EL (cell line): ENCODE results near the gene ANO10.

ENCODE experiments used
- DNase-seq: peaks from one replicate; pipeline ENCODE4 v3.0.0-alpha.2; 2016

Gene ANO10

DNA sequence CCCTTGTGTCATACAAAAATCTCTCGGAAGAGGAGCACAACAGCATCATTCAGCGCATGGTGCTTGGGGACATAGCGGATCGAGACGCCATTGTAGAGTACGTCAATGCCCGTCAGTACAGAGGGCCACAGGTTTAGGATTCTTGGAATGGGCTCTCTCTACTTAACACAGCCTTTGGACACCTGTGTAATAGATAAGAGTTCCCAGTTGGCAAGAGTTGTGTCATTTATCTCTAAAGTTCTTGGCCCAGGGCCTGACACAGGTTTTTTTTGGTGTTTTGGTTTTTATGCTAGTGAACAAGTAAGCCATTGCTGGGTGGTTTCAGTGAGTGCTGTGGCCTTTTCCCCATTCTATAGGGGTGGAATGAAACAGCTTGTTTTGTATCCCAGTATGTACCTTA, 281.4 kb downstream of the ANO10 start:
- DNase-seq = no peak

GRCh38 chr3:43338295-43338694, 283.5 kb downstream of the ANO10 start:
- no peak for DNase-seq

DNA sequence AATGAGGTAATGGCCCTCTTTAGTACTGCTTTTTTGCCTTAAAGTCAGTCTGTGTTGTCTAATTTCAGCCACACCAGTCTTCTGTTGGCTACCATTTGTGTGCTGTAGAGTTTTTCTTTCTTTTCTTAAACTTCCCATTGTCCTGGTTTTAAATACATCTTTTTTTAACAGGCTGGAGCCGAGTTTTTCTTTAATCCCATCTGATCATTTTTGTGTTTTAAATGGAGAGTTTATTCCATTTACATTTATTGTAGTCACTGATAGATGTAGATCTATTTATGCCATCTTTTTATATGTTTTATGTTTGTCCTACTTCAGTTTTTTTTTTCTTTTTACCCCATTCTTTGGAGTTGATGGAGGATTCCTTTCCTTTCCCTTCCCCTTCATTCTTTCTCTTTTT, 286.0 kb downstream of the ANO10 start:
- no peak for DNase-seq

- no peak for DNase-seq
Measured at GRCh38 chr3:43334976-43335375, 286.8 kb downstream of the ANO10 start.

GRCh38 chr3:43331381-43331780, 290.4 kb downstream of the ANO10 start:
- no peak for DNase-seq

- DNase-seq = no peak
Measured at GRCh38 chr3:43330981-43331380, 290.8 kb downstream of the ANO10 start.

GRCh38 chr3:43328653-43329052, 293.2 kb downstream of the ANO10 start:
- no peak for DNase-seq

- DNase-seq = no peak
Measured at GRCh38 chr3:43327582-43327979, 294.2 kb downstream of the ANO10 start.

DNA sequence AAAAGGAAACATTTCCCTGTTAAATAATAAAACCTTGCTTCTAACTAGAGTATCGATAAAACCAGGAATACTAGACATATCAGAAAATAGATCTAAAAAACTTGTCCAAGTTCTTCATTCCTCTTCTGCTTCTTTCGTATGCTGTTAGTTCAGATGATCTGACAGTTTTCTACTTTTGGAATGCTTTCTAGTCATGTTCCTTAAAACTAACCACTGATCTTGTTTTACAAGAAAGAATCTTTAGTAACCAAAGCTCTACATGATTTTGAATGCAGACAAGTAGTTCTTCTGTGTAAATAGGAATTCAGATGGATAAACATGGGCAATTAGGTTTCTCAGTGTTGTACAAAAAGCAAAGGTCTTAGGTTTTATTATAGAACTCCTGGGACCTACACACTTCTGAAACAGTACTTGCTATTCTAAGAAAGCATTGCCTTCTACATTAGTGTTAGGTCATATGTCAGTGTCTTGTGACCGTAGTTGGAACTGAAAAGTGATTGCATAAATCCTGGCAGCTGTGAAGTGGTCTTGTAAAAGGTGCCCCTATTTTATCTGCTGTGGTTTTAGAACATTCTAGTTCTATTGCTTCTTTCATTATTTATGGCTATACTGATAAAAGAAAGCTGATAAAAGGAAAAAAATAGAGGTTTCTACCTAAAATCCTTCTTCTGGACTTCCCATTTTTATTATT, 294.8 kb downstream of the ANO10 start:
- no peak for DNase-seq

DNA sequence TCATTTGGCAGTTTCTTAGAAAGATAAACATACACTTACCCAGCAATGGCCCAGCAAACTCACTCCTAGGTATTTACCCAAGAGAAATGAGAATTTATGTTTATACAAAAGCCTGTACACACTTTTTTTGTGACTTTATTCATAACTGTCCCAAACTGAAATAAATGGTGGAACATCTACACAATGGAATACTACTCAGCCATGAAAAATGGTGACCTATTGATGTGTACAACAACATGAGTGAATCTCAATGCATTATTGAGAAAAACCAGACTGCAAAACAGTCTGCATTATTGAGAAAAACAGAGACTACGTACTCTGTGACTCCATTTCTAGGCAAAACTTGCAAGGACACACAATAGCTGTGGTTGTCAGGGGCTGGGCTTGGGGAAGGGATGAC, 298.3 kb downstream of the ANO10 start:
- no peak for DNase-seq

GRCh38 chr3:43320288-43320687, 301.5 kb downstream of the ANO10 start:
- DNase-seq = no peak

DNA sequence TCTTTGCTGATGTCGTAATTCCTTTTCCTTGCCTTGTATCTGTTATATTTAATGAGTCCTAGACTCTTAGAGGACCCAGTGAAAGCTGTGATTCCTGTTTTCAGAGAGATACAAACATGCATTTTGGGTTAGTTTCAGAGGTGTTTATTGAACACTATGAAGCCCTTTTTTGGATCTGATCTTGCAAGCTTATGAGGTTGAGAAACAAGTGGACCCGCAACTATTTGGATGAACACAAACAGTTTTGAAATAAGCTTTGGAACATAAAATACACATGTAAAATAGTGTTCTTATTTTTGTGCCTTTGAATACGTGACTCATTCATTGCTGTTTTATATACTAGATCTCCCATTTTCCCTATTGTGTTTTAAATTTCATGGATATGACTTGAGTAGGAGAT, 302.0 kb downstream of the ANO10 start:
- DNase-seq = no peak

GRCh38 chr3:43319376-43319775, 302.4 kb downstream of the ANO10 start:
- no peak for DNase-seq

DNA sequence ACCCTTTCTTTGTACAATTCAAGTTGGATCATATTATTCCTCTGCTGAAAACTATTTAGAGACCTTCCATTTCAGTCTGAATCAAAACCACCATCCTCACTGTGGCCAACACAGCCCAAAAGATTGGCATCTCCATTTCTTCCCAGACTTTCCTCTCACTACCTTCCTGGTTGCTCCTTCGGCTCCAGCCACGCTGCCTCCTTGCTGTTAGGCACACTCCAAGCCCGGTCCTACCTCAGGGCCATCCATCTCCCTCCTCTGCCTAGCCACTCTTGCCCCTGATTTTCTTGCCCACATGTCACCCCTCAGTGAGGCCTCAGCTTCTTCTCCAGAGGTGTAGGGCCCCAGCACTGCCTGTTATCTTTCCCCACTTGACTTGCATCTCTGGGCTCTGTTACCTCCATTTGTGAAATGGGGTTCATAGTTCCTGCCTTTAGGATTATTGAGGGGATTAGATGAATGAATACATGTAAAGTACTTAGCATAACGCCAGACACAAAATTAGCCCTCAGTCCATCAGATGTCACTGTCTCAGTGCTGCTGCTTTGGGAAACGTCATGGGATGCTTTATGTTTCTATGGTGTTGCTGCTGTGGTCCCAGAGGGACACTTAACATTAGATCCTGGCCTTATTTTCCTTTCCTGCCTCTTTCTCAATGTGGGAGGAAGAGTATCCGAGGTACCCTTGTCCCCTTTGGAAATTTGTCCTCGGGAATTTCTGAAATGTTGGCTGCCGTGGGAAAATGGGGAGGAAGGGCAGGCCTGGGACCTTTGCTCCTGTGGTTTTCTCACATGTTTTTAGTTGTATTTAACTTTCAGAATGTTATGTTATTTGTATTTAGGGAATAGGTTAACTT, 304.1 kb downstream of the ANO10 start:
- DNase-seq = no peak

DNA sequence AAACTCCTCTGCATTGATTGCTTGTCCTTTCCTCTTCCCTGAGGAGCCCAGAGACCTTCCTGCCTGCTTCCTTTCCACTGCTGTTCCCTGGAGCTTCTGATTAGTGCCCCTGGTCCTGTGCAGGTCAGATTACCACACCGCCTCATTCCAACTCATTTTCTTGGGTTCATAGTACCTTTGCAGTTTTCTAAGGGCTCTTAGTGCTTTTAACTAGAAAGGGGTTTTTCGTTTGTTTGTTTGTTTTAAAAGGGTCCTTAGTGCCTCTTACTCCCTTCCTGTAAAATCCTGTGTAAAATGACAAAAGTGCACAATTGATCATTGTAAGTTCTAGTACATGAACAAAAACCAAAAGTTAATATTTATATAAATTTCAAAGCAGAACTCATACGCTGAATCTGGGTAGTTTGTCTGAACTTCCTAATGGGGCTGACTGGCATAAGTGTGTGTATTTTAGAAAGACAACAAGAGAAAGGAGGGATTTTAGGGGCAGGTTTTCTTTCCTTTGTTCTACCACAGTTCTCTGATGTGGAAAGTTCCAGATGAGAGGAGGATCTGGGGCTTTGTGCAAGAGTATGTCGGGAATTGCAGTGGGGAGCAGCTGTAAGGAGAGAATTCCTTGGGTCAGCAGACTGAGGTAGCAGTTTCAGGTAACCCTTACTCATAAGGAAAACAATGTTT, 304.9 kb downstream of the ANO10 start:
- no peak for DNase-seq
